Gastrocnemius medialis (tissue), 4 donors: Measurements from ENCODE around the gene ZNF763. TPM values are rescaled to one million over a fixed set of nuclear protein-coding genes. Genes with fewer than 3 reads are reported as not detected.
"Not testable (repeated sequence)": the region's sequence is repeated elsewhere in the genome, so short reads cannot be mapped to it uniquely, and the experiment has no call there.

ENCODE experiments used
- ATAC-seq, 2 donors: fragments of 150-250 bp; one replicate each; pipeline ENCODE4 v1.9.1; 2016
- DNase-seq, 2 donors: peaks; one replicate each; pipeline ENCODE4 v3.0.0-alpha.2; 2019
- H3K27ac ChIP-seq, 4 donors: fragments of 200-600 bp; sonication (generic); 1 replicate in 1 of 4; 2 replicates in 3 of 4; pipeline ENCODE4 v1.5.1; 2016 to 2018; ENCODE audit warnings: mild to moderate bottlenecking in 2 of 4, moderate library complexity in 1 of 4
- H3K27me3 ChIP-seq, 3 donors: fragments of 200-600 bp; sonication (generic) in 2 of 3; 1 replicate in 1 of 3; 2 replicates in 2 of 3; pipeline versions ENCODE4 v1.5.1 to v1.6.0; 2016 to 2019; ENCODE audit warnings: mild to moderate bottlenecking in 1 of 3, moderate library complexity in 1 of 3
- H3K36me3 ChIP-seq, 2 donors: fragments of 200-600 bp; sonication (generic) in 1 of 2; one replicate each; pipeline ENCODE4 v1.5.1; 2017 to 2018
- H3K4me1 ChIP-seq, 2 donors: fragments of 200-600 bp; sonication (generic) in 1 of 2; one replicate each; pipeline ENCODE4 v1.5.1; 2016 to 2017; ENCODE audit warnings: mild to moderate bottlenecking in 2 of 2
- H3K4me3 ChIP-seq, 4 donors: fragments of 200-600 bp; sonication (generic) in 3 of 4; 1 replicate in 1 of 4; 2 replicates in 3 of 4; pipeline ENCODE4 v1.5.1; 2016 to 2019; ENCODE audit warnings: mild to moderate bottlenecking in 2 of 4
- H3K9me3 ChIP-seq, 3 donors: fragments of 200-600 bp; sonication (generic) in 2 of 3; 1 replicate in 1 of 3; 2 replicates in 2 of 3; pipeline ENCODE4 v1.5.1; 2016 to 2019
- CTCF ChIP-seq, 5 experiments: fragments of 450-650 bp in 3 of 5; fragments of 200-600 bp in 2 of 5; sonication (generic) in 2 of 5; IDR thresholded peaks in 4 of 5; conservative IDR thresholded peaks in 1 of 5; 1 replicate in 4 of 5; 2 replicates in 1 of 5; pipeline ENCODE4 v1.5.1; 2016 to 2019; ENCODE audit warnings: antibody characterized with exemption in 5 of 5, mild to moderate bottlenecking in 3 of 5, moderate library complexity in 3 of 5
- POLR2A ChIP-seq, 2 donors: fragments of 450-650 bp; IDR thresholded peaks; one replicate each; pipeline ENCODE4 v1.6.1; 2017; ENCODE audit warnings: antibody characterized with exemption in 2 of 2, mild to moderate bottlenecking in 2 of 2, moderate library complexity in 2 of 2
- in situ Hi-C, 4 donors: fragments of 200-750 bp; cut with MboI; loops; one replicate each; pipeline versions ENCODE4 v1.15.0 to v1.8.0; 2017; ENCODE audit warnings: low sequenced_read_pairs in 4 of 4
- intact Hi-C: fragments of 100-400 bp; cut with DNase I; formaldehyde crosslinking; loops from one replicate; pipeline ENCODE4 v1.15.1; 2023; ENCODE audit warnings: low total_unique reads
- total RNA-seq, 4 donors: library from RNA; depleted of rRNA; stranded (reverse); fragments of >200 nt; gene quantifications; one replicate each; pipeline versions ENCODE4 v1.1.0 to v1.2.3, GENCODE V29; 2016

ZNF763 gene
- total RNA-seq, 4 donors from 2014 or later = 0.46 to 0.80 (median 0.54) TPM

DNA sequence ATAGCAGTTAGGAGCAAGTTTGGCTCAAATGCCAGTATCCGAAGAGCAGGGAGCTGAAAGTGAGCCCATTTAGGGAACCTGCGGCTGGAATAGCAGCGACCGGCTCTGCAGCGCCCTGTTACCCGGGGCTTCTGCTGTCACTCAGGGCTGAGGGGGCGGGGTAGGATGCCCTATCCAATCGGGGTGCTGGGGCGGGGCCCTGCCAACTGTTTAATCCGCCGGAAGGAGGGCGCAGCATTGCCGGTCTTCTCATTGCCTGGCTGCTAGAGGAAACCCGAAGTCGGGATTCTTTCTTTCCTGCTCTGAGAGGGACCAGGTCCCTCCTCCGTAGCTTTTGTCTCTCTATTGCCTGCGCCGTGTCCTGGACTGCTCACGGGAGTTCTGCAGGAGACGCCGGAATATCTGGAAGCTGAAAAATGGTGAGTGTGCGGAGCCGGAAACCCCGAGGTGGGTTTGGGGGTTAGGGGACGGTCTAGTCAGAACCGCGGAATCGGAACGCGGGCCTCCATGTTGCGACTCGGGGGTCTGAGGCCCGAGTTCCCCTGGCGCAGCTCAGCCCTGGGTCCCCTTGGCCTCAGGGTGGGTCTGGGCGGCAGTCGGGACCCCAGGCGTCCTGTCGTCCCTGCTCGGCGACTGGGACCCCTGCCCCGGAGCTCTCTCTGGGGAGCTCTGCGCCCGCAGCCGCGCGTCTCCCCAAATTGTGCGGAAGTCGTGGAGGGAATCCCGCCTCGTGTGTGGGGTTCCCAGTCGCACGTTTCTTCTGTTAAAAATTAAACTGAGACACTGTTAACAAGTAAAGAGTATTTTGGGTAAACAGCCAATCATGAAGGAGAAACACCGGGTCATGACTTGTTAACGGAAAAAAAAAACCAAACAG, 22.8 kb downstream of the ZNF763 start:
- DNase-seq = peak; percentile 93 to 96
- peak; percentile 74 to 83 for TF ChIP-seq POLR2A (IDR thresholded peaks at IDR 0.05)
- TF ChIP-seq CTCF (IDR thresholded peaks at IDR 0.05 in 4 of 5, conservative IDR thresholded peaks at IDR 0.05 in 1 of 5) = no peak
- intact Hi-C loops (loop anchor here (1.0 to 10.0 kb wide), 6 partner anchors 23 to 1035 kb away; partner anchors contain the start of genes ZNF20, ZNF440 and ZNF442), in situ Hi-C loops (loop anchor here in 3 of 4 donors (5.0 to 10.0 kb wide), 3 partner anchors 73 to 193 kb away; partner anchors contain the start of gene ZNF491 (in 2 of the 3))
- no peaks in the 10 kb centered on the region for H3K36me3 ChIP-seq
- ATAC-seq = peak; percentile 89 to 90
- peak overlapping the region; percentile 87 to 96 (median 94) for H3K27ac ChIP-seq
- no peaks in the 10 kb centered on the region for H3K27me3 ChIP-seq
- peak overlapping the region; percentile 73 to 94 (median 91) for H3K4me3 ChIP-seq
- peaks cover 0 to 6% of the 10 kb centered on the region in 2 donors for H3K4me1 ChIP-seq
- no peaks in the 10 kb centered on the region for H3K9me3 ChIP-seq

DNA sequence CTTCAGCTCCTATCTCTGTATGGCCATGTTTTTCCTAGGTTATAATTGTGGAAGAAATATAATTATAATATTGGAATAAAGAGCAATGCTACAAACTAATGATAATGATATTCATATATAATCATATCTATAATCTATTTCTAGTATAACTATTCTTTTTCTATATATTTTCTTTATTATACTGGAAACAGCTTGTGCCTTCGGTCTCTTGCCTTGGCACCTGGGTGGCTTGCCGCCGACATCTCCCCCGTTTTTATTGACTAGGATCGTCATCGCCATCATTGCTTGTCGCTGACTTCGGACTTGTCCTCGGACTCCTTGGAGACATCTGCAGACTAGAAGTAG, 24.2 kb downstream of the ZNF763 start:
- intact Hi-C loops (loop anchor here (1.0 to 10.0 kb wide), 5 partner anchors 66 to 1033 kb away; partner anchors contain the start of genes ZNF20 and ZNF442), in situ Hi-C loops (loop anchor here in 3 of 4 donors (5.0 to 10.0 kb wide), 3 partner anchors 74 to 194 kb away; partner anchors contain the start of gene ZNF491 (in 2 of the 3))
- H3K36me3 ChIP-seq = no peaks in the 10 kb centered on the region
- DNase-seq = no peak
- H3K27ac ChIP-seq = peak overlapping the region; percentile 87 to 96 (median 94)
- no peak for ATAC-seq
- H3K4me3 ChIP-seq = peak overlapping the region; percentile 73 to 94 (median 91)
- H3K9me3 ChIP-seq = no peaks in the 10 kb centered on the region
- no peaks in the 10 kb centered on the region for H3K27me3 ChIP-seq
- peaks cover 0 to 6% of the 10 kb centered on the region in 2 donors for H3K4me1 ChIP-seq
- TF ChIP-seq CTCF (IDR thresholded peaks at IDR 0.05 in 4 of 5, conservative IDR thresholded peaks at IDR 0.05 in 1 of 5) = no peak
- no peak for TF ChIP-seq POLR2A (IDR thresholded peaks at IDR 0.05)

GRCh38 chr19:11991921-11992320, 27.1 kb downstream of the ZNF763 start:
- H3K27me3 ChIP-seq, intact Hi-C loops, H3K27ac ChIP-seq, H3K4me3 ChIP-seq, H3K9me3 ChIP-seq, H3K36me3 ChIP-seq, ATAC-seq, H3K4me1 ChIP-seq, DNase-seq: not testable (repeated sequence)
- in situ Hi-C loops = loop anchor here in 2 of 4 donors (5.0 to 10.0 kb wide), 2 partner anchors 70 to 197 kb away; partner anchors contain the start of gene ZNF491 (in 1 of the 2)

- ATAC-seq (no peak), DNase-seq (no peak)
- intact Hi-C loops (no loop called here), in situ Hi-C loops (loop anchor here in 1 of 4 donors (10.0 kb wide), 1 partner anchor 200 kb away; the partner anchor contains the start of gene ZNF491)
- TF ChIP-seq POLR2A (IDR thresholded peaks at IDR 0.05) = no peak
- TF ChIP-seq CTCF (IDR thresholded peaks at IDR 0.05 in 4 of 5, conservative IDR thresholded peaks at IDR 0.05 in 1 of 5) = no peak
- Histone ChIP-seq H3K27me3 (no peaks in the 10 kb centered on the region), H3K4me3 (no peak overlapping the region), H3K27ac (no peak overlapping the region), H3K36me3 (no peaks in the 10 kb centered on the region), H3K9me3 (no peaks in the 10 kb centered on the region), H3K4me1 (no peaks in the 10 kb centered on the region)
Observed at GRCh38 chr19:11995174-11995573, 30.3 kb downstream of the ZNF763 start.
